Measurements from ENCODE around the gene MCM9.

DNA sequence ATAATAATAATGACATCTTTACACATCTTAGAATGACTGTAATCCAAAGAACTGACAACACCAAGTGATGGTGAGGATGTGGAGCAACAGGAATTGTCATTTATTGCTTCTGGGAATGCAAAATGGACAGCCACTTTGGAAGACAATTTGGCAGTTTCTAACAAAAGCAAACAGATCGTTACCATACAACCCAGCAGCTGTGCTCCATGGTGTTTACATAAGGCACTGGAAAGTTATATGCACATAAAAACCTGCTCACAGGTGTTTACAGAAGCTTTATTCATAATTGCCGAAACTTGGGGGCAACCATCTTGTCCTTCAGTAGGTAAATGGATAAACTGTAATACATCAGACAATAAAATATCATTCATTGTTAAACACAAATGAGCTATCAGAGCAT lies 59.3 kb downstream of the MCM9 start:
- TF ChIP-seq, protein P1, sequence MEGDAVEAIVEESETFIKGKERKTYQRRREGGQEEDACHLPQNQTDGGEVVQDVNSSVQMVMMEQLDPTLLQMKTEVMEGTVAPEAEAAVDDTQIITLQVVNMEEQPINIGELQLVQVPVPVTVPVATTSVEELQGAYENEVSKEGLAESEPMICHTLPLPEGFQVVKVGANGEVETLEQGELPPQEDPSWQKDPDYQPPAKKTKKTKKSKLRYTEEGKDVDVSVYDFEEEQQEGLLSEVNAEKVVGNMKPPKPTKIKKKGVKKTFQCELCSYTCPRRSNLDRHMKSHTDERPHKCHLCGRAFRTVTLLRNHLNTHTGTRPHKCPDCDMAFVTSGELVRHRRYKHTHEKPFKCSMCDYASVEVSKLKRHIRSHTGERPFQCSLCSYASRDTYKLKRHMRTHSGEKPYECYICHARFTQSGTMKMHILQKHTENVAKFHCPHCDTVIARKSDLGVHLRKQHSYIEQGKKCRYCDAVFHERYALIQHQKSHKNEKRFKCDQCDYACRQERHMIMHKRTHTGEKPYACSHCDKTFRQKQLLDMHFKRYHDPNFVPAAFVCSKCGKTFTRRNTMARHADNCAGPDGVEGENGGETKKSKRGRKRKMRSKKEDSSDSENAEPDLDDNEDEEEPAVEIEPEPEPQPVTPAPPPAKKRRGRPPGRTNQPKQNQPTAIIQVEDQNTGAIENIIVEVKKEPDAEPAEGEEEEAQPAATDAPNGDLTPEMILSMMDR (IDR thresholded peaks at IDR 0.05; ENCODE audit: low read depth, low read length): no peak
- no peak for TF ChIP-seq EZH2phosphoT487 (IDR thresholded peaks at IDR 0.05; ENCODE audit: low read depth)
